AG08395 (cell line): Measurements from ENCODE around the gene CPT1B.
A peak's percentile ranks its signal among the peaks of the same experiment; 100 is the strongest.

Experiments
- DNase-seq: peaks from one replicate; pipeline ENCODE4 v3.0.0; 2012; ENCODE audit warnings: mixed read lengths, low spot score

The CPT1B gene

DNA sequence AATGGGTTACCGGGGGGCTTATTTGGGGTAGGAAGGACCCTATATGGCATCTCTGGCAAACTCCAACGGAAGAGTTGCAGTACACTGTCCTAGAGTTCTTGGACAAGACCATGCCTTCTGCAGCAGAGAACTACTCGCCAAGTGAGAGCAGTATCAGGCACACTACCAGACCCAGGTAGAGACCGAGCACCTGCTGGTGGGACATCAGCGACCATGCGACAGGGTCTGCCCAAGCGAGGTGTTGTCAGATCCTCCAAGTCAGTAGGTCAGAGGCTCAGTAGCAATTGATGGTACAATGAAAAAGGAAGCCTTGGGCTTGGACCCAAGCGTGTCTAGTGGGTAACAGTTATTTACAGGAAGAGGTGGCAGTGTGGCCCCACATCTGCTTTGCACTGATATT, 7.6 kb upstream of the CPT1B start:
- DNase-seq: no peak

DNA sequence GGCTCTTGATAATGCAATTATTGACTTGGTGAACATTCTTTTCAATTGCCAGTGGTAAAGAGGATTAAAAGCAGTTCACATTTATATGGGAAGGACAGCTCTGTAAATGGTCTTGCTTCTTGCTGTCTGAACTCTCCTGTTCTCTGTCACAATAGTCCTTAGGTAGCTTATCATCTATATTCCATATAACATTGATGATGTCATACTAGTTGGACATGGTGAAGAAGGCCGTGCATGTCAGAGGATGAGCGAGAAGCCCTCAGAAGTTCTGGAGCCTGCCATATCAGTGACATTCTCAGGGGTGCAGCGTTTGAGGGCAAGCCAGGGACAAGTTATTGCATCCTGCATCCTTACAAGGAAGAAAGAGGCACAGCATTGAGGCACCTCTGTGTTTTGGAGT, 7.0 kb upstream of the CPT1B start:
- no peak for DNase-seq

GRCh38 chr22:50584106-50585096, 6.2 kb upstream of the CPT1B start:
- no peak for DNase-seq

- DNase-seq: no peak
Measured at GRCh38 chr22:50583294-50583861, 5.2 kb upstream of the CPT1B start.

- DNase-seq: peak; percentile 99
Measured at GRCh38 chr22:50582493-50583293, 4.5 kb upstream of the CPT1B start, which contains the start of gene CHKB. TSS of gene CHKB (minus strand) at chr22:50582849. CDS start at chr22:50582781, 68 bp downstream.

GRCh38 chr22:50581950-50582492, 3.8 kb upstream of the CPT1B start:
- no peak for DNase-seq

- DNase-seq: no peak
Measured at GRCh38 chr22:50581031-50581949, 3.1 kb upstream of the CPT1B start.

- no peak for DNase-seq
Measured at GRCh38 chr22:50579752-50580151, 1.5 kb upstream of the CPT1B start.

GRCh38 chr22:50578776-50579310, 616 bp upstream of the CPT1B start:
- DNase-seq: no peak

DNA sequence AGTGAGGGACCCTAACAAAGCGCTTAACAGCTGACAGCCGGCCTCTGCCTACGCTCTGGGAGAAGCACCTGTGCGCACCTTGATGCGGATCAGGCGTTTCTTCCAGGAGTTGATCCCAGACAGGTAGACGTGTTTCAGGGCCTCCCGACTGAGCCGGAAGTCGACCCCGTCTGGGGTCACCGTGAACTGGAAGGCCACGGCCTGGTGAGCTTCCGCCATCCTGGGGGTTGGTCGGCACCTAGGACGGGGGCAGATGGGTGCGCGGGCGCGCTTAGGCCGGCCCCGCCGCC, 585 bp downstream of the CPT1B start:
- DNase-seq: no peak

GRCh38 chr22:50576806-50577696, 1.2 kb downstream of the CPT1B start:
- DNase-seq: no peak

DNA sequence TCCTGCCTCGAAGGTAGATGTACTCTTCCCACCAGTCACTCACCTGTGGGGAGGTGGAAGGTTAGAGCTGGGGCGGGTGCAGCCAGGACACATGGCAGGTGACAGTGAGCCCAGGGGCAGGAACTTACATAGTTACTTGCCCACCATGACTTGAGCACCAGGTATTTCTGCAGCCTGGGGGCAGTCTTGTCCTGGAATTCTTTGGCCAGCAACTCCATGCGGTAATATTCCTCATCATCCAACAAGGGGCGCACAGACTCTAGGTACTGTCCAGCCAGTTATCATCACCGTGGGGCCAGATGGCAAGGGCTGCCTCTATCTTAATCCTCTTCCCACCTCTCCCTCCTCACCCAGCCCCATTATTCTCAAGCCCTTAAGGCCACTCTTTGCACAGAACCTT, 2.2 kb downstream of the CPT1B start:
- DNase-seq: peak; percentile 37

DNA sequence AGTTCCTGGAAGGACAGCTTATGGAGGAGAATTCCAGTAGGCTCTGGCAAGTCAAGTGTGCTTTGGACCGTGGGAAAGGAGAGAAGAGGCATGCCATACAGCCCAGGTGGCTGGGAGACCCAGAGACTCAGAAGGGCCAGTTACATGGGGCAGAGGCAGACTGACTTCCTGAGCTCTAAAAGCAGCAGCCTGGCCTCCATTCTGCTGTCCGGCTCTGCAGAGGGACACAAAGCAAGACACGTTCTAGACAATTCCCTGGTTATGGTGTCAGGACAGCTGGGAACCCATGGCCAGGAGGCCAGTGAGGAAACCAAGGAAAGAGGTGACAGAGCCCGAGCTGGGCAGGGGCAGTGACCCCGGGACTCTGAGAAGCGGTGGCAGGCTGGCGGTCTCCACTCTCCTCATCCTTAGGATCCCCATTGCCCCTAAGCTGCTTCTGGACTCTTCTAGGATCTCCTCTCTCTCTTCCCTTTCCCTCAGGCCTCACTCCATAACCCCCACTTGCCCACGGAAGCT, 2.7 kb downstream of the CPT1B start:
- no peak for DNase-seq

DNA sequence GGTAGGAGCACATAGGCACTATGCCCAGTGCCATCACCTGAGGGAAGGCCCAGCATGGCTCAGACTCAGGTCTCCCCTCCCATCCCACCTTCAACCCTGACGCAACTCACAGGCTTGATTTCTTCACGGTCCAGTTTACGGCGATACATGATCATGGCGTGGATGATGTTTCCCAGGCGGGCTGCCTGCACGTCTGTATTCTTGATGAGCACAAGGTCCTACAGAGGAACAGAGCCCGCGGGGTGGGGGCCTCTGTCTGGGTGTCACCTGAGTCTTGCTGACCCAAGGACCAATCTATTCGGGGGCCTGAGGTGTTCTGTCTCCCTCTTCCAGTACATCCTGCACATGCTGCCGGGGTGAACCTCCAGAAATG, 3.9 kb downstream of the CPT1B start:
- DNase-seq: no peak

DNA sequence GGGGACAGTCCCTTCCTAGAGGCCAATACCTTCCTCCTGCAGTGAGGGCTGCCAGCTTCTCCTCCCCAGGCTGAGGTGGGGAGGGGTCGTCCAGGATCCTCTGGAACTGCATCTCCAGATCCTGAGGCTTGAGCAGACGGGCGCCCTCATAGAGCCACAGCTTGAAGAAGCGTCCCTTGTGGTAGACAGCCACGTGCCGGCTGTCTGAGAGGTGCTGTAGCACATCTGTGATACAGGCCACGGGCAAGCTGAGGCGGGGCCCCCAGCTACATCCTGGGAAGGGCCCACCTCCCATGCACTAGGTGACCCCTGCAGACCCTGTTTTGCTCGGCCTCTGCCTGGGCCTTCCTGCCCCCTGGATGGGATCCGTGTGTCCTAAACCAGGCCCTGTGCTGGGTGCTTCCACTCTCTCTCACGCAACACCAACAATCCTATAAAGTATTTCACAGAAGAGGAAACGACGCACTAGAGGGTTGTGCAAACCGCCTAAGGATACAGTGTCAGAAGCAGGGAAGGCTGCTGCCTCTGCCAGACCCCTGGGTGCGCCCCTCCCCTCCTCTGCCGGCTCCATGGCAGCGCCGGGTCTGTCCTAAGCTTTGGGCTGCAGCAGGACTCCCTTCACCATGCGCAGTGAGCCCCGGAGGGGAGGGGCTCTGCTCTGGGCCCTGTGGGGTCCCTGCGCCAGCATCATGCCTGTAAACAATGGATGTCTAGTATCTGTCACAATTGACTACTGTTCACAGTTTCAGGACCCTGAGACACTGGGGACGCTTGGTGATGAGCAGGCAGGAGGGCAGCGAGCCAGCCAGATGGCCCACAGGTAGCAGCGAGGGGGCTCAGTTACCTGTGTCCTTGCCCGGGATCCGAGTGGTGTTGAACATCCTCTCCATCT, 4.5 kb downstream of the CPT1B start:
- DNase-seq: no peak

GRCh38 chr22:50572965-50573364, 5.3 kb downstream of the CPT1B start:
- DNase-seq: no peak

DNA sequence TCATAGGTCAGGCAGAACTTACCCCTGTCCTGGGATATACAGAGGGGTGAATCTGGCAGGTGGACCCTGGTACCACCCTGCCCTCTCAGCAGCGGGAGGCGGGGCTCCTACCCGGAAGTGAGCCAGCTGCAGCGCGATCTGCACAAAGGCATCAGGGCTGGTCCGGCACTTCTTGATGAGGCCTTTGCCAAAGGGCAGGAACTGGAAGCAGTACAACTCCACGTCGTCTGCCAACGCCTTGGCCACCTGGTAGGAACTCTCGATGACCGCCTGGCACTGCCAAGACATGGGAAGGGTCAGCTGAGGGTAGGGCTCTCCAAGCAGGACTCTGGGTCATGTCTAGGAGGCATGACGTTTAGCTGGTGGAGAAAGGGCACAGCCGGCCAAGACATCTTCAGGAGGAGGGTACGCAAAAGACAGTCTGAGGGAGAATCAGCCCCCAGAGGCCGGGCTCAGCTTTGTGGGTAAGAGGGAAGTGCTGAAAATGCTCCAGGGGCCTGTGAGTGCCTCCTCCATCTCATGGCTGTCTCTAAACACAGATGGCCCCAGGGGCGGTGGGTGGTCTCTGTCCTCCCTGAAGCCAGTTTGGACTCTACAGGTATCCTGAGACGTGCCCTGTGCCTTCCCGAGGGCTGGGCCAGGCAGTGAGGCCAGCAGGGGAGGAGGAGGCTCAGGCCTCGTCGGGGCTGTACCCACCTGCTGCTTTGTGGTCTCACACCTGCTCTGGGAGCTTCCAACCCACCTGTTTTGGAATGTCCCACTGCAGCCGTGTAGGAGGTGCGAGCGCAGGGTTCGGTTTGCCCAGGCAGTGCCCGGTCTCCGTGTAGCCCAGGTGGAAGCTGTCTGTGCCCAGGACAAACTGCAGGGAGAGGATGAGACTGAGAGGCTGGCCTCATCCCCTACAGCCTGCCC, 6.7 kb downstream of the CPT1B start:
- DNase-seq: no peak

DNA sequence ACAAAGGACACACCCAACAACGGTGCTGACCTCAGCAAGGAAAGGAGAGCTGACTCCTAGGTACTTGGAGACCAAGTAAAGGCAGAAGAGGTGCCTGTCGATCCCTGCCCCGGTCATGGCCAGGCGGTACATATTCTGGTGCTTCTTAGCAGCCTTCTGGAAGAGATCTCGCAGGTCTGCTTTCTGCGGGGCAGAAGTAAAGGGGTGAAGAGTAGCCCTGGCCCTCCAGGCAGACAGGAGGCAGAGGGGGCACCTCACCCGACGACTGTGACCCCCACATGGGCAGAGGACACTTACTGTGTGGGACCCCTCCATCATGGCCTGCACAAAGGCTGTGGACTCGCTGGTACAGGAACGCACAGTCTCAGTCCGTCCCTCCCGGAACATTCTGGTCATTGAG, 7.4 kb downstream of the CPT1B start:
- DNase-seq: no peak
